ENCODE measurements around the gene ZNF423. TPM values are rescaled to one million over a fixed set of nuclear protein-coding genes. Genes with fewer than 3 reads are reported as not detected.
A peak's percentile ranks its signal among the peaks of the same experiment; 100 is the strongest.

Gene ZNF423
- total RNA-seq, 1 experiment from 2014 or later = 2.0 TPM

GRCh38 chr16:49556606-49557446 is 299.1 kb downstream of the ZNF423 start:
- DNase-seq (ENCODE audit: low read depth) = no peak

GRCh38 chr16:49556249-49556605 is 299.7 kb downstream of the ZNF423 start:
- no peak for DNase-seq (ENCODE audit: low read depth)

- no peak for DNase-seq (ENCODE audit: low read depth)
Measured at GRCh38 chr16:49554681-49555080, 301.2 kb downstream of the ZNF423 start.

GRCh38 chr16:49552313-49552928 is 303.5 kb downstream of the ZNF423 start:
- DNase-seq (ENCODE audit: low read depth) = no peak

- DNase-seq (ENCODE audit: low read depth) = no peak
Measured at GRCh38 chr16:49550666-49551065, 305.2 kb downstream of the ZNF423 start.

- DNase-seq (ENCODE audit: low read depth) = no peak
Measured at GRCh38 chr16:49550140-49550539, 305.8 kb downstream of the ZNF423 start.

- DNase-seq (ENCODE audit: low read depth) = no peak
Measured at GRCh38 chr16:49548325-49548970, 307.5 kb downstream of the ZNF423 start.

- no peak for DNase-seq (ENCODE audit: low read depth)
Measured at GRCh38 chr16:49547448-49547847, 308.5 kb downstream of the ZNF423 start.

- no peak for DNase-seq (ENCODE audit: low read depth)
Measured at GRCh38 chr16:49546735-49547134, 309.2 kb downstream of the ZNF423 start.

GRCh38 chr16:49545741-49546448 is 310.0 kb downstream of the ZNF423 start:
- no peak for DNase-seq (ENCODE audit: low read depth)

GRCh38 chr16:49545243-49545642 is 310.7 kb downstream of the ZNF423 start:
- DNase-seq (ENCODE audit: low read depth) = no peak

- DNase-seq (ENCODE audit: low read depth) = no peak
Measured at GRCh38 chr16:49544828-49545227, 311.1 kb downstream of the ZNF423 start.

- no peak for DNase-seq (ENCODE audit: low read depth)
Measured at GRCh38 chr16:49543631-49543946, 312.3 kb downstream of the ZNF423 start.

GRCh38 chr16:49542946-49543630 is 312.8 kb downstream of the ZNF423 start:
- no peak for DNase-seq (ENCODE audit: low read depth)

- DNase-seq (ENCODE audit: low read depth) = peak; percentile 7
Measured at GRCh38 chr16:49542391-49542891, 313.5 kb downstream of the ZNF423 start.

GRCh38 chr16:49540836-49541235 is 315.1 kb downstream of the ZNF423 start:
- no peak for DNase-seq (ENCODE audit: low read depth)

GRCh38 chr16:49539758-49540157 is 316.2 kb downstream of the ZNF423 start:
- no peak for DNase-seq (ENCODE audit: low read depth)

GRCh38 chr16:49537924-49538459 is 317.9 kb downstream of the ZNF423 start:
- DNase-seq (ENCODE audit: low read depth) = no peak

- no peak for DNase-seq (ENCODE audit: low read depth)
Measured at GRCh38 chr16:49534901-49535610, 320.9 kb downstream of the ZNF423 start.

- DNase-seq (ENCODE audit: low read depth) = no peak
Measured at GRCh38 chr16:49533422-49533821, 322.5 kb downstream of the ZNF423 start.

GRCh38 chr16:49532873-49533272 is 323.0 kb downstream of the ZNF423 start:
- DNase-seq (ENCODE audit: low read depth) = no peak

Data from Daoy (cell line).